G401 (cell line): ENCODE measurements around the gene MAGI1. TPM values are rescaled to one million over a fixed set of nuclear protein-coding genes. Genes with fewer than 3 reads are reported as not detected.

Experiments used
- DNase-seq: peaks from one replicate; pipeline ENCODE4 v3.0.0-alpha.2; 2015; ENCODE audit warnings: low spot score
- in situ Hi-C: cut with HindIII; loops from 2 replicates; pipeline ENCODE4 v1.10.0; 2016; ENCODE audit warnings: low sequenced_read_pairs, mixed read lengths
- total RNA-seq: library from RNA; depleted of rRNA; stranded (reverse); fragments of >200 nt; shearing (Covaris generic); gene quantifications from 2 replicates; pipeline ENCODE4 v1.2.3, GENCODE V29; 2014

MAGI1 gene
- total RNA-seq, 1 experiment from 2014 or later: 7.7 TPM

GRCh38 chr3:65653731-65654130 is 385.0 kb downstream of the MAGI1 start:
- in situ Hi-C loops: no loop called here
- no peak for DNase-seq

- DNase-seq: no peak
- in situ Hi-C loops: no loop called here
Observed at GRCh38 chr3:65650247-65650646, 388.5 kb downstream of the MAGI1 start.

- in situ Hi-C loops: no loop called here
- no peak for DNase-seq
Observed at GRCh38 chr3:65647369-65647768, 391.3 kb downstream of the MAGI1 start.

GRCh38 chr3:65642883-65643282 is 395.8 kb downstream of the MAGI1 start:
- in situ Hi-C loops: no loop called here
- DNase-seq: peak; percentile 75

GRCh38 chr3:65641777-65642176 is 396.9 kb downstream of the MAGI1 start:
- in situ Hi-C loops: no loop called here

GRCh38 chr3:65641045-65641444 is 397.7 kb downstream of the MAGI1 start:
- in situ Hi-C loops: no loop called here
- no peak for DNase-seq

More at GRCh38 chr3:65641777-65642176, 396.9 kb downstream of the MAGI1 start:
- no peak for DNase-seq

- in situ Hi-C loops: no loop called here
- DNase-seq: no peak
Observed at GRCh38 chr3:65639444-65639843, 399.3 kb downstream of the MAGI1 start.

GRCh38 chr3:65638301-65638700 is 400.4 kb downstream of the MAGI1 start:
- DNase-seq: no peak
- in situ Hi-C loops: no loop called here

- DNase-seq: no peak
- in situ Hi-C loops: no loop called here
Observed at GRCh38 chr3:65636326-65636725, 402.4 kb downstream of the MAGI1 start.

GRCh38 chr3:65635657-65636056 is 403.1 kb downstream of the MAGI1 start:
- in situ Hi-C loops: no loop called here

GRCh38 chr3:65633018-65633638 is 405.6 kb downstream of the MAGI1 start:
- in situ Hi-C loops: no loop called here
- DNase-seq: no peak

More at GRCh38 chr3:65635657-65636056, 403.1 kb downstream of the MAGI1 start:
- DNase-seq: no peak

- in situ Hi-C loops: no loop called here
- no peak for DNase-seq
Observed at GRCh38 chr3:65632414-65632813, 406.3 kb downstream of the MAGI1 start.

- in situ Hi-C loops: no loop called here
- DNase-seq: no peak
Observed at GRCh38 chr3:65628978-65629377, 409.7 kb downstream of the MAGI1 start.

GRCh38 chr3:65627062-65627461 is 411.7 kb downstream of the MAGI1 start:
- no peak for DNase-seq
- in situ Hi-C loops: no loop called here

GRCh38 chr3:65625305-65625704 is 413.4 kb downstream of the MAGI1 start:
- in situ Hi-C loops: no loop called here
- DNase-seq: no peak

- in situ Hi-C loops: no loop called here
- no peak for DNase-seq
Observed at GRCh38 chr3:65623362-65623761, 415.4 kb downstream of the MAGI1 start.

GRCh38 chr3:65619888-65620287 is 418.8 kb downstream of the MAGI1 start:
- DNase-seq: peak; percentile 70
- in situ Hi-C loops: no loop called here

GRCh38 chr3:65619451-65619881 is 419.3 kb downstream of the MAGI1 start:
- in situ Hi-C loops: no loop called here
- peak; percentile 31 for DNase-seq

- in situ Hi-C loops: no loop called here
- no peak for DNase-seq
Observed at GRCh38 chr3:65618599-65618998, 420.1 kb downstream of the MAGI1 start.

- DNase-seq: no peak
- in situ Hi-C loops: no loop called here
Observed at GRCh38 chr3:65617787-65618186, 420.9 kb downstream of the MAGI1 start.

- no peak for DNase-seq
- in situ Hi-C loops: no loop called here
Observed at GRCh38 chr3:65617209-65617608, 421.5 kb downstream of the MAGI1 start.
